Measurements from ENCODE around the gene FBXO47.

Gene FBXO47

GRCh38 chr17:38967290-38967738, at the start of gene FBXO47:
Gene FBXO47, minus strand, starts transcription at chr17:38967403. Its CDS starts 4,378 bp downstream, at chr17:38963025.
- DNase-seq, result peak; percentile 50

GRCh38 chr17:39016193-39017153, 49.3 kb upstream of the FBXO47 start:
- no peak for DNase-seq

GRCh38 chr17:39015546-39015935, 48.3 kb upstream of the FBXO47 start:
- DNase-seq, result no peak

- DNase-seq, result no peak
Observed at GRCh38 chr17:39014795-39015545, 47.8 kb upstream of the FBXO47 start.

GRCh38 chr17:39014044-39014794, 47.0 kb upstream of the FBXO47 start:
- no peak for DNase-seq

GRCh38 chr17:39012725-39013124, 45.5 kb upstream of the FBXO47 start:
- no peak for DNase-seq

- DNase-seq, result peak; percentile 58
Observed at GRCh38 chr17:39011907-39012468, 44.8 kb upstream of the FBXO47 start.

GRCh38 chr17:39009581-39010001, 42.4 kb upstream of the FBXO47 start:
- DNase-seq, result no peak

GRCh38 chr17:39008633-39009032, 41.4 kb upstream of the FBXO47 start:
- no peak for DNase-seq

GRCh38 chr17:39002991-39003715, 36.0 kb upstream of the FBXO47 start:
- DNase-seq, result no peak

GRCh38 chr17:39001703-39002637, 34.8 kb upstream of the FBXO47 start:
- DNase-seq, result no peak

- DNase-seq, result no peak
Observed at GRCh38 chr17:39000021-39000601, 32.9 kb upstream of the FBXO47 start.

GRCh38 chr17:38996660-38997337, 29.6 kb upstream of the FBXO47 start:
- no peak for DNase-seq

GRCh38 chr17:38994026-38994425, 26.8 kb upstream of the FBXO47 start:
- DNase-seq, result no peak

- DNase-seq, result no peak
Observed at GRCh38 chr17:38984666-38985065, 17.5 kb upstream of the FBXO47 start.

- peak; percentile 65 for DNase-seq
Observed at GRCh38 chr17:38982858-38983746, 15.9 kb upstream of the FBXO47 start.

- DNase-seq, result no peak
Observed at GRCh38 chr17:38981636-38982035, 14.4 kb upstream of the FBXO47 start.

- no peak for DNase-seq
Observed at GRCh38 chr17:38980490-38981217, 13.5 kb upstream of the FBXO47 start.
